ENCODE results near the gene CORO7. TPM values are rescaled to one million over a fixed set of nuclear protein-coding genes. Genes with fewer than 3 reads are reported as not detected.

CORO7 gene
- total RNA-seq, 4 donors from 2014 or later = 46.8 to 330 (median 58.1) TPM

DNA sequence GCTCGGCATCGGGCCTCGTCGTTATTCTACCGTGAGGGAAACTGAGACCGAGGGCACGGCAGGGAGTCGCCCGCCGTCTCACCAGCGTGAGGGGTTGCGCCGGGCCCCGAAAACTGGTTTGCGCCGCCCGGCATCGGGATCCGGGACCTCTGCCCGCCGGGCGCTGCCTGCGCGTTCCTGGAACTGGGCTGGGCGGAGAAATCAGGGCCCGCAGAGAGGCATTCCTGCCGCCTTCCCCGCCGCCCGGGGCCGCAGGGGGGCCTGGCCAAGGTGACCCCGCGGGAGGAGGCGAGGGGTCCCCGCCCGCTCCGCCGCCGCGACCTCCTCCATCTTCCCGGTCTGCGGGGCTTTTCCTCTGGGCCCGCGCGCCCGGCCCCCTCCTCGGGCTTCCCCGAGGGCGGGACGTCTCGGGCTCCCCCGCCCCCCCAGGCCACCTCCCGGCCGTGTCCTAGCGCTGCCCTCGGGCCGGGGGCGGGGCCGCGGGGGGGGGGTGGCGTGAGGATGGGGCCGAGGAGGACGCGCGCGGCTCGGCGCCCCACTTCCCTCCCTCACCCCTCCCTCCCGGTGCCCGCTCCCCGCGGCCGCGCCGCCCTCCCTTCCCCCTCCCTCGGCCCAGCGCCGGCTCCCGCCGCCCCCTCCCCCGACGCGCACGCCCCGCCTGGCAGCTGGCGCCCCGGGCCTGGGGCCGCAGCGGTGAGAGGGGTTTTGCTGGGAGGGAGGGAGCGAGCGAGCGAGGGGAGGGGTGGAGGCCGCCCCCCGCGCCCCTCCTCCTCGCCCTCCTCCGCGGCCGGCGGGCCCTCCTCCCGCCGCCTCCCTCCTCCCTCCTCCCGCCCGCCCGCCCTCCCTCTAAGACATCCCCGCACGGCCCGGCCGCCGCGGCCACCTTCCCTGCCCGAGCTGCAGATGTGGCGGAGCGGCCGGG, 100.9 kb downstream of the CORO7 start, which contains the start of gene GLIS2:
GLIS2 (plus strand) TSS at position 882 of the 922 bp plus-strand sequence. CDS start 16,214 bp downstream, outside the sequence.
- 0% methylated on average over 22 of the region's 115 CpGs; no CpG with 5 or more reads in 1 of the 2 donors for WGBS, 2 donors (ENCODE audit: low coverage in 1 of 2)
- peaks cover 45% of the 10 kb centered on the region for H3K27me3 ChIP-seq
- in situ Hi-C loops (cut with MboI; ENCODE audit: low pct_ligation_motif_present in 1 of 4, low pct_unique_long_range_greater_than_20kb in 1 of 4, low sequenced_read_pairs in 3 of 4) (no loop called here), intact Hi-C loops (cut with DNase I; ENCODE audit: low total_unique reads) (no loop called here)
- DNase-seq = peak; percentile 60
- H3K27ac ChIP-seq = peak within 1 kb of the TSS; percentile 88 to 97 (median 89)
- H3K4me1 ChIP-seq = peaks cover 33 to 53% (median 46%) of the 10 kb centered on the region in 4 donors
- H3K4me3 ChIP-seq = peak within 1 kb of the TSS; percentile 40 to 66 (median 47)
- no peaks in the 10 kb centered on the region for H3K36me3 ChIP-seq
- TF ChIP-seq POLR2A (IDR thresholded peaks at IDR 0.05) (no peak), POLR2AphosphoS5 (IDR thresholded peaks at IDR 0.05) (no peak), EP300 (IDR thresholded peaks at IDR 0.05; ENCODE audit: low read depth) (no peak)
- TF ChIP-seq, protein P1, sequence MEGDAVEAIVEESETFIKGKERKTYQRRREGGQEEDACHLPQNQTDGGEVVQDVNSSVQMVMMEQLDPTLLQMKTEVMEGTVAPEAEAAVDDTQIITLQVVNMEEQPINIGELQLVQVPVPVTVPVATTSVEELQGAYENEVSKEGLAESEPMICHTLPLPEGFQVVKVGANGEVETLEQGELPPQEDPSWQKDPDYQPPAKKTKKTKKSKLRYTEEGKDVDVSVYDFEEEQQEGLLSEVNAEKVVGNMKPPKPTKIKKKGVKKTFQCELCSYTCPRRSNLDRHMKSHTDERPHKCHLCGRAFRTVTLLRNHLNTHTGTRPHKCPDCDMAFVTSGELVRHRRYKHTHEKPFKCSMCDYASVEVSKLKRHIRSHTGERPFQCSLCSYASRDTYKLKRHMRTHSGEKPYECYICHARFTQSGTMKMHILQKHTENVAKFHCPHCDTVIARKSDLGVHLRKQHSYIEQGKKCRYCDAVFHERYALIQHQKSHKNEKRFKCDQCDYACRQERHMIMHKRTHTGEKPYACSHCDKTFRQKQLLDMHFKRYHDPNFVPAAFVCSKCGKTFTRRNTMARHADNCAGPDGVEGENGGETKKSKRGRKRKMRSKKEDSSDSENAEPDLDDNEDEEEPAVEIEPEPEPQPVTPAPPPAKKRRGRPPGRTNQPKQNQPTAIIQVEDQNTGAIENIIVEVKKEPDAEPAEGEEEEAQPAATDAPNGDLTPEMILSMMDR (IDR thresholded peaks at IDR 0.05) = no peak
- no peaks in the 10 kb centered on the region for H3K9me3 ChIP-seq

DNA sequence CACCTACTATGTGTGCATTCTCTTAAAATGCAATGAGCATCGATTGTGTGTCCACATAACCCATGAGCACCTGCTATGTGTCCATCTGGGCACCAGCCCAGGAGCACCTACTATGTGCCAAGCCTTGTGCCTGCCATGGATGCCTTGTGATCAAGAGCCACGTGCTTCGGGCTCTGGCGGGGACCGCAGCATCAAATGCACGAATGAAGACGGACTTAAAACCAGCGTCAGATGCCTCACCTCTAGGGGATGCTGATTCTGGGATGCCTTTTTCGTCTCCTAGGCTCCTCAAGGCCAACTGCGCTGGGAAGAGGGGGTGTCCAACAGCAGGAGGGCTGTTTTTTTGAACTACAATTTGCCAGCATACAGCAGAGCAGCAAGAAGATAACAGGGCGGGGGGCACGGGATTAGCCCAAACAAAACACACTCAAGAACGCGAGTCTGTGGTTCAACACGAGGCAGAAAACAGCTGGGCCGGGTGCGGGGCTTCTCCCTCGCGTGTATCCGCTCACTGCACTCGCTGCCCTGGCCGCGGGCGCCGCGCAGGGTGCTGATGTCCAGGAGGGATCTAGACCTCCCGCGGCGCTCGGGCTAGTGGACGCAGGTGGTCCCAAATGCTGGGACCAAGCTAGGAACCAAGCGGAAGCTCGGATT, 101.7 kb downstream of the CORO7 start:
- in situ Hi-C loops (cut with MboI; ENCODE audit: low pct_ligation_motif_present in 1 of 4, low pct_unique_long_range_greater_than_20kb in 1 of 4, low sequenced_read_pairs in 3 of 4) (no loop called here), intact Hi-C loops (cut with DNase I; ENCODE audit: low total_unique reads) (no loop called here)
- Histone ChIP-seq H3K27ac (peak overlapping the region; percentile 88 to 97 (median 89)), H3K27me3 (peaks cover 45% of the 10 kb centered on the region), H3K9me3 (no peaks in the 10 kb centered on the region), H3K36me3 (no peaks in the 10 kb centered on the region), H3K4me1 (peaks cover 30 to 48% (median 40%) of the 10 kb centered on the region in 4 donors), H3K4me3 (peak overlapping the region; percentile 40 to 66 (median 47))
- no peak for DNase-seq
- TF ChIP-seq, protein P1 (IDR thresholded peaks at IDR 0.05) = peak in 1 of 5 experiments; percentile 5
- TF ChIP-seq POLR2AphosphoS5 (IDR thresholded peaks at IDR 0.05) = no peak
- 3% methylated on average over 32 of the region's 33 CpGs; no CpG with 5 or more reads in 1 of the 2 donors for WGBS, 2 donors (ENCODE audit: low coverage in 1 of 2)

DNA sequence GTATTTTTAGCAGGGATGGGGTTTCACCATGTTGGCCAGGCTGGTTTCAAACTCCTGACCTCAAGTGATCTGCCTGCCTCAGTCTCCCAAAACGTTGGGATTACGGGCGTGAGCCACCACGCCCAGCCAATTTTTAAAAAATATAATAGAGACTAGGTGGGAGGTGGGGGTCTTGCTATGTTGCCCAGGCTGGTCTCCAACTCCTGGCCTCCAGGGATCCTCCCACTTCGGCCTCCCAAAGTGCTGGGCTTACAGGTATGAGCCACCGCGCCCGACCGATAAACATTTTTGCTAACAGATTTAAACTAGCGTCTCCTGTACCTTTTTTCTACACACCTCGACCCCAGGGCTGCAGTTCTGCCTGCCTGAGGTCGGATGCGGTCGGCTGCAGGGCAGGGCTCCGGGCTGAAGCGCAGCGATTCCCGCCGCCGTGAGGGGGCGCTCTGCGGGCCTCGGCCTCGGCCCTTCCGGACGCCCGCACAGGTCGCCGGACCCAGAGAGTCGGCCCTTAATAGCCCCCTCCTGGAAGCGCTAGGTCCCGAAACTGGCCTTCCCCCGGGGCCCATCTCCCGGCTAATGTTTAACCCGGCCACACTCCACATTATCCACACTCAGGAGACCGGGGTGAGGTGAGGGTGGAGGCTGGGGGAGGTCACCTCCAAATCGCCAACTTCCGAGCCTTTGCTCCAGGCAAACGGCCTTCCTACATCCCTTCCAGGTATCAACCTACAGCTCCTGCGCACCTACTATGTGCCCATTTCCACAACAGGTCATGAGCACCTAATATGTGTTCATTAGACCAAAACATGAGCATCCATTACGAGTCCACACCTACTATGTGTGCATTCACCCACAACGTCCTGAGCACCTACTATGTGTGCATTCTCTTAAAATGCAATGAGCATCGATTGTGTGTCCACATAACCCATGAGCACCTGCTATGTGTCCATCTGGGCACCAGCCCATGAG, 102.5 kb downstream of the CORO7 start:
- Histone ChIP-seq H3K27me3 (peaks cover 45% of the 10 kb centered on the region), H3K4me3 (no peak overlapping the region), H3K4me1 (peaks cover 22 to 41% (median 31%) of the 10 kb centered on the region in 4 donors), H3K9me3 (no peaks in the 10 kb centered on the region), H3K36me3 (no peaks in the 10 kb centered on the region), H3K27ac (peak overlapping the region in 3 of 4 donors; percentile 88 to 97 (median 90))
- TF ChIP-seq POLR2A (IDR thresholded peaks at IDR 0.05) (no peak), POLR2AphosphoS5 (IDR thresholded peaks at IDR 0.05) (no peak)
- TF ChIP-seq, protein P1 (IDR thresholded peaks at IDR 0.05) = peak; percentile 44 to 67 (median 61)
- intact Hi-C loops (cut with DNase I; ENCODE audit: low total_unique reads) (no loop called here), in situ Hi-C loops (cut with MboI; ENCODE audit: low pct_ligation_motif_present in 1 of 4, low pct_unique_long_range_greater_than_20kb in 1 of 4, low sequenced_read_pairs in 3 of 4) (no loop called here)
- peak; percentile 50 for DNase-seq
- WGBS, 2 donors (ENCODE audit: low coverage in 1 of 2) = 13 to 34% methylated on average over 4 to 43 of the region's 43 CpGs

Data from transverse colon (tissue), 4 donors.